Measurements from ENCODE around the gene GPR26.
"Not testable (repeated sequence)": the region's sequence is repeated elsewhere in the genome, so short reads cannot be mapped to it uniquely, and the experiment has no call there.

Gene GPR26

DNA sequence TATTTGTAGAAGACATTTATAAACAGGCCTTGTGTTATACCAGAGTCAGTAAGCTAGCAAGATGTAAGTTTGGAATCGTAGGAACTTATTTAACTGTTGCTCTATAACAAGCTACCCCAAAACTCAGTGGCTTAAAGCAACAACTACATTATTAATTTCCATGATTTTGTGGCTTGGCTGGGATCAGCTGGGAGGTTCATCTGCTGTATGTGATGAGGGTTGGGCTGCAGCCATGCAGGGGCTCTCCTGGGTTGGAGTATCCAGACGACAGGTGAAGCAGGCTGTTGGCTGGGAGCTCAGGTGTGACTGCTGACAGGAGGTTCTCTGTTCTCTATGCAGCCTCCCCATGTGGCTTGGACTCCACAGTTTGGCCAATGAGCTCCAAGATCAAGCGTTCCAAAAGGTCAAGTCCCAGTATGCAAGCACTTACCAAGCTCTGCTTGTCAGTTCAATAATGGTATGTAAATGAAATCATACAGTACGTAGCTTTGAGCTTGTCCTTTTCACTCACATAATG is 52.4 kb downstream of the GPR26 start:
- DNase-seq, result no peak

GRCh38 chr10:123720536-123720935 is 54.4 kb downstream of the GPR26 start:
- DNase-seq, result no peak

DNA sequence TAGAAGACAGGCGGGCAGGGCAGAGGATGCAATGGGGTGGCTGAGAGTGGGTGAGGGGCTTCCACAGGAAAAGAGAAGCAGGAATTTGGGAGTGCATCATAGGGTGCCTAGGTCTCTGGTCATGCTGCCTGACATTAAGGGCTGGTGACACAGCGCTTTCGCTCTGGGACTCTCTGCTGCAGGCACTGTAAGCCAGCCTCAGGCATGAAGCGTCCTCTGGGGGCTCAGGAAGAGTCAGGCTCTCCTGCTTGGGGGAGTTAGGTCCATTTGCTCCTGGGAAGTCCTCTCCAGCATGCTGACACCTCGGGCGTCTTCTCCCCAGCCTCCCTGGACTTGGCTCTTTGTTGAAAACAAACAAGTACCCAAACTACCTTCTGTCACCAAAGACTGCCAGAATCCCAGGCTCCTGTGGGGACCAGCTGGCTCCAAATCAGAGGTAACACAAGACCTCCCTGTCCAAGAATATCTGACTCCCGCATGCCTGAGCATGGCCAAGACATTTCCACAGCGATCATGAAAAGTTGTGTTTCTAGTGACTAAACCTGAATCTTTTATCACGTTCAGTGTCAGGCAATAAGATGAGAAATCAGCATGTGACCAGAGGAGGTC is 55.4 kb downstream of the GPR26 start:
- DNase-seq, result no peak

DNA sequence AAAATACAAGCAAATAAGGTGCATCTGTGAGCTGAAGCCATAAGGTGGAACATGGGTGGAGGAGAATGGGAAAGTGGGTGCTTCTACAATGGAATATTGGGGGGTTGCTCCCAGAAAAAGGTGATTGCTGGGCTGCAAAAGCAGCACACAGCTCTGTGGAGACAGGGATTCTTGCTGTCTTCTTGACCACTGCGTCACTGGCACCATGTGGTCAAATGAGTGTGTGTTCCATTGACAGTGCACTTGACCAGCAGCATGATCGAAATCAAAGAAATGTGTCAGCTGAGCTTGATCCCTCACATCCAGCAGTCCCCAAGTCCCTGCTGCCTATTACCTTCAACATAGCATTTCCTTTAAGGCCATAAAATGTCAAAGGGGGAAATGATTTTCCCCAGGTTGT is 56.2 kb downstream of the GPR26 start:
- no peak for DNase-seq

DNA sequence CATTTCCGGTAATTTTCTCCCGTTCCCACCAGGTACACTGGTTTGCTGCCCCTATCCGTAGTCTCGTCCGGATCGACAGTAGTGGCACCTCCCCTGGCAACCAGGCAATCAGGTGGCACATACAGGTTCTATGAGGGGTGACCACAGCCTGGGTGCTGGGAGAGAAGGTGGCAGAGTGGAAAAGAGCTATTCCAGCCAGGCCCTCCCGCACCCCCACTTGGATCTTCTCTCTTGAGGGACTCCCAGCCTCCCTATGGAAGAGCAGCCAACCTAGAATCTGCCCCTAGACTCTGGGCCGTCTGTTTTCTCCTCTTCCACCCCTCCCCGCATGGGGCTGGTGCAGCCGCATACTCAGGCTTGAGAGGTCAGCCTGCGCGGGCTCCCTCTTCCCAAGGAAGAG is 58.6 kb downstream of the GPR26 start:
- no peak for DNase-seq

DNA sequence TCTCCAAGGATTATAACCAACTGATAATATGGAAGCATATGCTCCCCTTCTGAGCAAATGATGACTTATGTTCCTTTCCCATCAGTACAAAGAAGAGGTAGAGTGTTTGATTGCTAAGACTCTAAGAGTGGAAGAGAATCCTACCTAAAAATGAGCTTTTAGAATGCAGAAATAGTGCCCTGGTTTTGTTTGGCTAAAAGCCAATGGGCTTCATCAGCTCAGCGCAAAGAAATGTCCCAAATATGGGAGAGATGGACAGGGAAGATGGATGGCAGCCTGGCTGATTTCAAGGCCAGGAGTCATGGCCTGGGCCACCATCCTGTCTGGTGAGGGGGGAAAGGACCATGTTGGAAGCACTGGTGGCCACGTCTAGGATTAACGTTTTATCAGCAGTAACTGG is 60.2 kb downstream of the GPR26 start:
- no peak for DNase-seq

GRCh38 chr10:123726836-123727235 is 60.7 kb downstream of the GPR26 start:
- DNase-seq, result no peak

- DNase-seq, result no peak
Observed at GRCh38 chr10:123729523-123729922, 63.4 kb downstream of the GPR26 start.

DNA sequence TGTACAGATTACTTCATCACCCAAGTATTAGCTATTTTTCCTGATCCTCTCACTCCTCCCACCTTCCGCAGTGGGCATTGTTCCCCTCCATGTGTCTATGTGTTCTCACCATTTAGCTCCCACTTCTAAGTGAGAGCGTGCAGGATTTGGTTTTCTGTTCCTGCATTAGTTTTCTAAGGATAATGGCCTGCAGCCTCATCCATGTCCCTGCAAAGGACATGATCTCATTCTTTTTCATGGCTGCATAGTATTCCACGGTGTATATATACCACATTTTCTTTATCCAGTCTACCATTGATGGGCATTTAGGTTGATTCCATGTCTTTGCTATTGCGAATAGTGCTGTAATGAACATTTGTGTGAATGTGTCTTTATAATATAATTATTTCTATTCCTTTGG is 70.8 kb downstream of the GPR26 start:
- not testable (repeated sequence) for DNase-seq

- no peak for DNase-seq
Observed at GRCh38 chr10:123741146-123741545, 75.0 kb downstream of the GPR26 start.

DNA sequence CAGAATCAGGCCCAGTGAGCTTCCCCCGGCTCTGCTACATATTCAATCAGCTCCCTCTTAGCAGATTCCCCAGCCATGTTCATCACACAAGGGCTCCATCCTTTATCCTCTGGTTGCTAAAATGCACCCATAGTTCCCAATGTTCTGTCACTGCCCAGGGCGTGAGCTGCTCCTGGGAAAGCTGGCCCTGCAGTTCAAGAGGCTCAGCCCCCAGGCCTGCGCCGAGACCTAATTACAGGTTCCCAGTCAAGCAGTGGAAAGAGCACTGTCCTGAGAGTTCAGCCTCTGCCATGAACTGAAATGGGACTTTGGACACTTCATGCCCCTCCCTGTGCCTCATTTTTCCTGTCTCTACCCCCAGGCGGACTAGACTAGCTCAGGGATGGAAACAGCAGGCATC is 75.6 kb downstream of the GPR26 start:
- no peak for DNase-seq

- no peak for DNase-seq
Observed at GRCh38 chr10:123742751-123743440, 76.7 kb downstream of the GPR26 start.

DNA sequence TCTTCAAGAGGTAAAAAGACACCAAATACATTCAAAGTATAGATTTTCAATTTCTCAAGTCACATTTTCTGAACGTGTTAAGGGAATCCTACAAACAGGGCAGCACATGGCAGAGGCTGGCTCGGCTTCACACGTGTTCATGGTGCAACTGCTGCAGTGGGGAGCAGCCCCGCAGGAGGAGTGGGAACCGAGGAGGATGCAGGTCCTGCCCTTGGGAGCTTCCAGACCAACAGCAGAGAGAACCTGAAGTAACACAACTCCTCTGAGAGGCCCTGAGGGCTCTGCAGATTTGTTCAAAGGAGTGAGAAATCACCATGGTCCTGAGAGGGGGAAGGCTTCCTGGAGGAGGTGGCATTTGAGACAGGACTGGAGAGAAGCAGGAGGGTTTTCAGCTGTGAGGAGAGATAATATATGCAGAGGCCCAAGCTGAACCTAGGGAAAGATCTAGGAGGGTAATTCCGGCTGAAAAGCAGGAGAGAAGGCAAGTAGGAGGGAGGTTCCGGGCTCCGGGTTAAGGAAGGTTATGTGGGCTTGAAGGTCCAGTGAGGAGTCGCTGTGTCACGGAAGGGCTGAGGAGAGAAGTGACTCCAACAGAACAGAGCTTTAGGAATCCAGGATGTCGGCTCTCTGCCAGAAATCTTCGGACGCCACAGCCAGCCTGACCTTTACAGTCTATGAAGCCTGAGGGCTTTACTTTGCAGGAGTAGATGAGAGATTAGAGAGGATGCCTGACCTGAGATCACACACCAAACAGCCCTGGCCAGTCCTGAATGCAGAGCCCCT is 77.5 kb downstream of the GPR26 start:
- DNase-seq, result no peak

DNA sequence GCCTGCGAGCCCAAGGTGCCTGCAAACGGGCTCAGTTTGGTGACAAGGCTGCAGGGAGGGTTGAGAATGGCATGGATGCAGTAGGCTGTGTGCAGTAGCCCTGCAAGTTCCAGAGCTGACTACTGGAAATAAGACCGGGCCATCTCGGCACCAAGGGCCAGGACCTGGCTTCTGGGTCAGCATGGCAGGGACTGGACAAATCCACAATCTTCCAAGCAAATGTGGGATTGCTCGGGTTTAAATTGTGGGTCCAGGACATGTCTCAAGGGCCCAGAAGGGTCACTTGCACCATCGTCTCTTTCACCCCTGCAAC is 78.0 kb downstream of the GPR26 start:
- no peak for DNase-seq

Data from DMS53 (cell line).